ENCODE data around the gene HAUS7.

- no peak for TF ChIP-seq POLR2A (IDR thresholded peaks at IDR 0.05; ENCODE audit: borderline replicate concordance, extremely low read depth, insufficient read depth, insufficient read length)
- TF ChIP-seq CTCF (IDR thresholded peaks at IDR 0.05 in 2 of 3, conservative IDR thresholded peaks at IDR 0.05 in 1 of 3; ENCODE audit: borderline replicate concordance in 1 of 3, insufficient read depth in 1 of 3, low read depth in 2 of 3, low read length in 2 of 3), result no peak
- TF ChIP-seq SIN3A (IDR thresholded peaks at IDR 0.05; ENCODE audit: low read depth), result no peak
Measured at GRCh38 chrX:153433781-153434285, 36.5 kb downstream of the HAUS7 start.

All from HCT116 (cell line).